Osteoblast (primary cell): ENCODE measurements around the gene ABCF2. TPM values are rescaled to one million over a fixed set of nuclear protein-coding genes. Genes with fewer than 3 reads are reported as not detected.

Experiments
- DNase-seq: peaks from one replicate; pipeline ENCODE4 v3.0.0; 2011; ENCODE audit warnings: low spot score, mixed read lengths; ENCODE audit not compliant: insufficient read length; ENCODE audit errors: missing footprints
- H2AFZ ChIP-seq: 2 replicates; pipeline ENCODE4 v1.6.0; 2011; ENCODE audit warnings: mild to moderate bottlenecking, low read length
- H3K27ac ChIP-seq: 2 replicates; pipeline ENCODE4 v1.5.1; 2011; ENCODE audit warnings: mild to moderate bottlenecking, low read depth, low read length, moderate library complexity
- H3K27me3 ChIP-seq: 2 replicates; pipeline ENCODE4 v1.6.0; 2012; ENCODE audit warnings: mild to moderate bottlenecking, control low read depth, inconsistent platforms, low read length, moderate library complexity; ENCODE audit not compliant: insufficient read depth
- H3K36me3 ChIP-seq: 2 replicates; pipeline ENCODE4 v1.5.1; 2011; ENCODE audit warnings: mild to moderate bottlenecking, low read length, control low read depth, moderate library complexity; ENCODE audit not compliant: insufficient read depth
- H3K4me1 ChIP-seq: 2 replicates; pipeline ENCODE4 v1.5.1; 2011; ENCODE audit warnings: mild to moderate bottlenecking, low read length, control low read depth, moderate library complexity; ENCODE audit not compliant: insufficient read depth
- H3K4me2 ChIP-seq: 2 replicates; pipeline ENCODE4 v1.6.0; 2011; ENCODE audit warnings: mild to moderate bottlenecking, low read length; ENCODE audit not compliant: insufficient read depth
- H3K4me3 ChIP-seq: fragments of 200-600 bp; sonication (generic); 3 replicates; pipeline ENCODE4 v1.5.1; 2012; ENCODE audit warnings: mild to moderate bottlenecking, low read length, inconsistent platforms; ENCODE audit not compliant: insufficient read depth
- H3K79me2 ChIP-seq: 2 replicates; pipeline ENCODE4 v1.6.0; 2012; ENCODE audit warnings: mild to moderate bottlenecking, low read length, control low read depth, inconsistent platforms; ENCODE audit not compliant: insufficient read depth
- H3K9me3 ChIP-seq: 2 replicates; pipeline ENCODE4 v1.5.1; 2011; ENCODE audit warnings: low read depth, low read length, control low read depth
- H4K20me1 ChIP-seq: 2 replicates; pipeline ENCODE4 v1.6.0; 2012; ENCODE audit warnings: mild to moderate bottlenecking, low read length, control low read depth; ENCODE audit not compliant: insufficient read depth
- total RNA-seq: library from RNA; depleted of rRNA; stranded (reverse); fragments of >200 nt; gene quantifications from 2 replicates; pipeline ENCODE4 v1.2.3, GENCODE V29; 2012
- TF ChIP-seq, protein P1 (sequence below): IDR thresholded peaks from 2 replicates; pipeline ENCODE4 v1.5.1; 2011; ENCODE audit warnings: mild to moderate bottlenecking, low read depth, low read length, moderate library complexity; ENCODE audit errors: extremely low read depth

The ABCF2 gene
- total RNA-seq, 1 donor, result 65.9 TPM

DNA sequence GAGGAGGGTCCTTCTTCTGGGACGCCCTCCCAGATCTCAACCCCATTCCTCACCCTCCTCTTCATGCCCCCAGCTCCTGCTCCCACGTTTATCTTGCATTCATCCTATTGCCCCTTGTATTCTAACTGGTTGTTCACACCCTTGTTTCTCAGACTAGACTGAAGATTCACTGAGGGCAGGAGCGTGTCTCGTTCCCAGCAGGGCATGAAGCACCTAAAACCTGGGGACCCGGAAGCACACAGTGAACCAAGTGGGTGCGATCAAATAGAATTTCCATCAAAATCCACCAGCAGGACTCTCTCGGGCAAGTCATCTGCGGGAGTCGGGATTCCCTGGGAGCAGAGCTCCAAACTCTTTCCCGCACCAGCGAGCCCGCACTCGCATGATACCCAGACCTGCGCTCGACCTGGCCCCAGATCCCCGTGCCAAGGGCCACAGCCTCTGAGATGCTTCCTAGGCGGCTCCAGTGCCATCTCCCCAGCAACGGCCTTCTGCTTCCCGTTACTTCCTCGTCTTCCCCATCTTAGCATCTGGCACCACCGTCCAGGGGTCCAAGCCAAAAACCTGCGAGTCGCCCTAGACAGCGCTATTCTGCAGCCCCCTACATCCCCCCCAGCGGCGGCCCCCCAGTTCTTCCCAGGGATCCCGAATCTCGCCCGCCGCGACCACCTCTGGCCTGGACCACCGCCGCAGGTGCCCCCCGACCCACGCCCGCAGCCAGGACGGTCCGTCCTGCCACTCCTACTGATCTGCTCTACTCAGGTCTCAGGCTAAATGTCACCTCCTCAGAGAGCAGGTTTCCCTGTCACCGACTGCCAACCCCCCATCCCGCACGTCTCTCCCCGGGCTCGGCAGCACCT is 53.4 kb downstream of the ABCF2 start:
- Histone ChIP-seq H3K9me3 (no peaks in the 10 kb centered on the region), H3K27me3 (peaks cover 68% of the 10 kb centered on the region), H3K36me3 (no peaks in the 10 kb centered on the region), H3K4me3 (no peak overlapping the region), H3K79me2 (no peaks in the 10 kb centered on the region), H3K4me2 (no peak overlapping the region), H3K27ac (no peak overlapping the region), H2AFZ (no peak overlapping the region), H3K4me1 (no peaks in the 10 kb centered on the region), H4K20me1 (no peaks in the 10 kb centered on the region)
- TF ChIP-seq, protein P1, sequence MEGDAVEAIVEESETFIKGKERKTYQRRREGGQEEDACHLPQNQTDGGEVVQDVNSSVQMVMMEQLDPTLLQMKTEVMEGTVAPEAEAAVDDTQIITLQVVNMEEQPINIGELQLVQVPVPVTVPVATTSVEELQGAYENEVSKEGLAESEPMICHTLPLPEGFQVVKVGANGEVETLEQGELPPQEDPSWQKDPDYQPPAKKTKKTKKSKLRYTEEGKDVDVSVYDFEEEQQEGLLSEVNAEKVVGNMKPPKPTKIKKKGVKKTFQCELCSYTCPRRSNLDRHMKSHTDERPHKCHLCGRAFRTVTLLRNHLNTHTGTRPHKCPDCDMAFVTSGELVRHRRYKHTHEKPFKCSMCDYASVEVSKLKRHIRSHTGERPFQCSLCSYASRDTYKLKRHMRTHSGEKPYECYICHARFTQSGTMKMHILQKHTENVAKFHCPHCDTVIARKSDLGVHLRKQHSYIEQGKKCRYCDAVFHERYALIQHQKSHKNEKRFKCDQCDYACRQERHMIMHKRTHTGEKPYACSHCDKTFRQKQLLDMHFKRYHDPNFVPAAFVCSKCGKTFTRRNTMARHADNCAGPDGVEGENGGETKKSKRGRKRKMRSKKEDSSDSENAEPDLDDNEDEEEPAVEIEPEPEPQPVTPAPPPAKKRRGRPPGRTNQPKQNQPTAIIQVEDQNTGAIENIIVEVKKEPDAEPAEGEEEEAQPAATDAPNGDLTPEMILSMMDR, result no peak
- no peak for DNase-seq

DNA sequence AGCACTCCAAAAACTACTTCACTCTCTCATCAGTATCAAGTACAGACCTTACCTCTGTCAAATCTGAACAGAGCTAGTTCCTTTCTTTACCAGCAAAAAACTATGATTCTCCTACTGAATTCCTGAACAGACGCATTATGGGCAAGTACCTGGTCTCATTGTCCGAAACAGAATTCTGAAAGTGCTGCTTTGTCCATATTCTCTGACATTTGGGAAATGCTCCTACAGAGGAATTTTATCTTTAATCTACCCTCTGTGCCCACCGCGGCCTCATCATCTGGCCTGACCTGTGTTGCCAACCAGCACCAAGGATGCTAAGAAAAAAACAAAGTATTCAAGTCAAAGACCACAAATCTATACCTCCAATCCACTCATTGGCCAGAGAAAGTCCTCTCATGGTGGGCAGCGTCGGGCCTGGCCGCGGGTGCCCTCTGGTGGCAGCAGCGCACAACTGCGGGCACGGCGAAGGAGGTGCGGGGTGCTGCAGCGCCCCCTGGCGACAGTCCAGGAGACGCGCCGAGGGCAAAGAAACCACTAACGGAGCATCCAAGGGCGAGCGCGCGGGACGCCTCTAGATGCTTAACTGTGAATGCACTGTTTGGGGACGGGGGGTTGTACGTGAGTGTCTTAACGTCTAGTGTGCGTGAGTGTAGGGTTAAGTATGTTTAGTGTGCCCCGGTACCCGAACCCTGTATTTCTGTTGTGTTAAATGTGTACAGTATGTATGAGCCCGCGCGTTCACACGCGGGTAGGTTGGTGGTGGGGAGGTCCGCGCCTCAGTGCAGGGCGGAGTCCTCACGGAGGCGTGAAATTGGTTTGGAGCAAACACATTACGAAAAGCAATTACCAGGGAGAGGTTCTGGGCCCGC is 54.5 kb downstream of the ABCF2 start:
- peak; percentile 99 for DNase-seq
- H3K4me3 ChIP-seq, result no peak overlapping the region
- no peaks in the 10 kb centered on the region for H3K9me3 ChIP-seq
- no peak overlapping the region for H3K4me2 ChIP-seq
- H3K4me1 ChIP-seq, result no peaks in the 10 kb centered on the region
- no peaks in the 10 kb centered on the region for H4K20me1 ChIP-seq
- no peak overlapping the region for H2AFZ ChIP-seq
- TF ChIP-seq, protein P1, result peak; percentile 100
- no peaks in the 10 kb centered on the region for H3K36me3 ChIP-seq
- H3K27me3 ChIP-seq, result peaks cover 71% of the 10 kb centered on the region
- H3K79me2 ChIP-seq, result no peaks in the 10 kb centered on the region
- H3K27ac ChIP-seq, result no peak overlapping the region

DNA sequence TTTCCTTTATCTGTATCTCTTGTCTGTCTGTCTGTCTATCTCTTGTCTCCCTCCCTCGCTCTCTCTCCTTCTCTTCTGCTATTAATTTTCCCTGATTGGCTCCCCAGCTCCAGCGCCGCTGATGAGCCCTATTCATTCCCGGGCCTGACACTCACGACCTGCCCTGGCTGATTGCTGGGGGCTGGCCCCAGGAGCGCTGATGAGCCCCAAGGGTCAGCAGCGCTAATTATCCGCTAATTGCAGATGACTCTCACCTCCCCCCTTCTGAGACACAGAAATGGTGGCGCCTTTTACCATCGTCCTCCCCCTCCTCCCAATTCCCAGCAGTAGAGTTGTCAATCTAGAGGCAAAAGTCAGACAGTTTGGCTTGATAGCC is 58.2 kb downstream of the ABCF2 start:
- Histone ChIP-seq H2AFZ (no peak overlapping the region), H3K79me2 (no peaks in the 10 kb centered on the region), H3K27me3 (peaks cover 88% of the 10 kb centered on the region), H3K4me1 (peaks cover 2% of the 10 kb centered on the region), H3K27ac (no peak overlapping the region), H4K20me1 (no peaks in the 10 kb centered on the region), H3K4me3 (no peak overlapping the region), H3K36me3 (no peaks in the 10 kb centered on the region), H3K9me3 (no peaks in the 10 kb centered on the region), H3K4me2 (no peak overlapping the region)
- TF ChIP-seq, protein P1, result no peak
- DNase-seq, result no peak
